Measurements from ENCODE around the gene ZBTB45. TPM values are rescaled to one million over a fixed set of nuclear protein-coding genes. Genes with fewer than 3 reads are reported as not detected.

The ZBTB45 gene
- total RNA-seq, result 6.9 TPM

- no peak for FAIRE-seq
These were observed at the start of gene ZBTB45 for GRCh38 chr19:58519355-58520256. Gene ZBTB45 (minus strand): TSS chr19:58519810. CDS start chr19:58517673, 2,137 bp downstream.

GRCh38 chr19:58568453-58569130, 49.0 kb upstream of the ZBTB45 start:
- DNase-seq (ENCODE audit: low spot score in 2 of 2), result no peak
- FAIRE-seq, result no peak

More at GRCh38 chr19:58519355-58520256, at the start of gene ZBTB45:
- peak; percentile 88 to 90 for DNase-seq (ENCODE audit: low spot score in 2 of 2)

DNA sequence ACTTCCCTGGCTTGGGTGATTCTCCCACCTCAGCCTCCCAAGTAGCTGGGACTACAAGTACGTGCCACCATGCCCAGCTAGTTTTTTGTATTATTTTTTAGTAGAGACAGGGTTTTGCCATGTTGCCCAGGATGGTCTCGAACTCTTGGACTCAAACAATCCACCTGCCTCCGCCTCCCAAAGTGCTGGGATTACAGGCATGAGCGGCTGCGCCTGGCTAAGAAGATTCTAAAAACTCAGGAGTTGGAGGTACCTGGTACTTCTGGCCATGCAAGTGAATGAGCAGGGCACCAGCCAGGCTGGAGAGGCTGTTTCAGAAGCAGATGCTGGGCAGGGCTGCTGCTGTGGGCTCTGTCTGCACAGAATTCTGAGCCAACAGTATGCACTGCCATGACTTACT, 47.4 kb upstream of the ZBTB45 start:
- FAIRE-seq (no peak), DNase-seq (ENCODE audit: low spot score in 2 of 2) (no peak)

DNA sequence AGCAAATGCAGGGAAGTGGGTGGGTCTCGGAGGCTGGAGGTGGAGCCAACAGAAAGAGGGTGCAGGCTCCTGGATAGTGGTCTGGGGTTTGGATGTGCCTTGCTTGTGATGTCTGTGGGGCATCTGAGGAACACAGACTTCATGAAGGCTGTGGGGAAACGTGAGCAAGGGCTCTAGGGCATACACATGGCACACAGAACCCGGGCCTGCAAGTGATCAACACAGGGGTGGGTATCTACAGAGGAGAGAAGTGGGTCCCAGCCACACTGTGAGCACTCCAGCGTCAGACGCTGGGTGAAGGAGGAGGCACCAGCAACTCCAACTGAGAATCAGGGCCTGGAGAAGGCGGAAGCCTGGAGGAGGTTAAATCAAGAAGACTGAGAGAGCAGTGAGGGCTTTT, 44.2 kb upstream of the ZBTB45 start:
- FAIRE-seq, result no peak
- no peak for DNase-seq (ENCODE audit: low spot score in 2 of 2)

DNA sequence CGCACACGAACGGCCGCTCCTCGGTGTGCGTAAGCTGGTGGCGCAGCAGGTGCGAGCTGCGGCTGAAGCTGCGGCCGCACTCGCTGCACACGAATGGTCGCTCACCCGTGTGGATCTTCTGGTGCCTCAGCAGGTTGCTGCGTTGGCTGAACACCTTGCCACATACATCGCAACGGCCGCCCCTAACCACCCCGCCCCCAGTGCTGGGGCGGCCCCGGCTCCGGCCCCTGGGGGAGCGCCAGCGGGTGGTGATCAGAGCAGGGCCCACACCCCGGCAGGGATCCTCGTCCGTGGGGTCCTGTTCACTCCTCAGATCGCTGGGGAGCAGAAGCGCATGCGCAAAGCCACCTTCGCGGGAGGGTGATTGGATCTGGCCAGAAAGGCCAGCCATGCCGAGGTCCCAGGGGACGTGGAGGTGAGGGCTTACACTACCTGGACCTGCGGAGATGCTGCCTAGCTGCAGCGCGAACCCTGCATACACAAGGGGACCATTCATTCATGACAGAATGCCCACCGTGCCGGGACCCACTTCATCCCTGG, 43.5 kb upstream of the ZBTB45 start:
- DNase-seq (ENCODE audit: low spot score in 2 of 2) (no peak), FAIRE-seq (no peak)

DNA sequence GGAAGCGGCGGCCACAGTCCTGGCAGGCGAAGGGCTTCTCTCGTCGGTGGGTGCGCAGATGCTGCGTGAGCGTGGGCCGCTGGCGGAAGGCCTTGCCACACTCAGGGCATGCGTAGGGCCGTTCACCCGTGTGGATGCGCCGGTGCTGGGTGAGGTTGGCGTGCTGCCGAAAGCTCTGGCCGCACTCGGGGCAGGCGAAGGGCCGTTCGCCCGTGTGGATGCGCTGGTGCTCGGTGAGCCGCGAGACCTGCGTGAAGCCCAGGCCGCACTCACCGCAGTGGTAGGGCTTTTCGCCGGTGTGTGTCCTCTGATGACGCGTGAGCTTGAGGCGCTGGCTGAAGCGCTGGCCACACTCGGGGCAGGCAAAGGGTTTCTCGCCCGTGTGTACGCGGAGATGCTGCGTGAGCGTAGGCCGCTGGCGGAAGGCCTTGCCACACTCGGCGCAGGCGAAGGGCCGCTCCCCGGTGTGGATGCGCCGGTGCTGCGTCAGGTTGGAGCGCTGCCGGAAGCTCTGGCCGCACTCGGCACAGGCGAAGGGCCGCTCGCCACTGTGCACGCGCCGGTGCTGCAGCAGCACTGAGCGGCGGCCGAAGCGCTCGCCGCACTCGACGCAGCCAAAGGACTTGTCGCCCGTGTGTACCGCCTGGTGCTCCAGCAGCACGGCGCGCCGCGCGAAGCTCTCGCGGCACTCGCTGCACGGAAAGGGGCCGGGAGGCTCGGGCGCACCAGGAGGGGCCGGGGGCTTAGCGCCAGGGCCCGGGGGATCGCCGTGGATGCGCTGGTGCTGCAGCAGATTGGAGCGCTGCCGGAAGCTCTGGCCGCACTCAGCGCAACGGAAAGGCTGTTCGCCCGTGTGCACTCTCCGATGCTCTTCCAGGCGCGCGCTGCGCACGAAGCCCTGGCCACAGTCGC, 42.8 kb upstream of the ZBTB45 start:
- FAIRE-seq (no peak), DNase-seq (ENCODE audit: low spot score in 2 of 2) (no peak)

GRCh38 chr19:58561373-58562121, 41.9 kb upstream of the ZBTB45 start:
- DNase-seq (ENCODE audit: low spot score in 2 of 2) (no peak), FAIRE-seq (no peak)

DNA sequence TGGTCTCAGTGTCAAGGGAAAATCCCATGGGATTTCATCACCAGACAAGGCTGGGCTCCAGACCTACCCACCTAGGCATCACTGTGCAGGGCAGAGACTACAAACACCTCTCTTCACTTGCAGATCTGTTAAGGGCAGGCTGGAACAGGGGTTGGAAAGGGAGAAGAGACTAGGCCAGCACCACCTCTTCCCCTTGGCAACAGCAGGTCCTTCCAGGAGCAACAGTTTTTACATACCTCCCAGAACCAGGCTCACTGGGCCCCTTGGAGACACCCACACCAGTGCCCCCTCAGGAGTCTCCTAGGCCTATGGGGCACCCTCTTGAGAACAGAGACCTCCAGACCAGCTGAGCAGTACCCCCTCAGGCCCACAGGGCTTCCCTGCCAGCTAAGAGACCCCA, 41.3 kb upstream of the ZBTB45 start:
- FAIRE-seq (no peak), DNase-seq (ENCODE audit: low spot score in 2 of 2) (no peak)

- no peak for FAIRE-seq
- no peak for DNase-seq (ENCODE audit: low spot score in 2 of 2)
These were observed 40.6 kb upstream of the ZBTB45 start for GRCh38 chr19:58560007-58560887.

DNA sequence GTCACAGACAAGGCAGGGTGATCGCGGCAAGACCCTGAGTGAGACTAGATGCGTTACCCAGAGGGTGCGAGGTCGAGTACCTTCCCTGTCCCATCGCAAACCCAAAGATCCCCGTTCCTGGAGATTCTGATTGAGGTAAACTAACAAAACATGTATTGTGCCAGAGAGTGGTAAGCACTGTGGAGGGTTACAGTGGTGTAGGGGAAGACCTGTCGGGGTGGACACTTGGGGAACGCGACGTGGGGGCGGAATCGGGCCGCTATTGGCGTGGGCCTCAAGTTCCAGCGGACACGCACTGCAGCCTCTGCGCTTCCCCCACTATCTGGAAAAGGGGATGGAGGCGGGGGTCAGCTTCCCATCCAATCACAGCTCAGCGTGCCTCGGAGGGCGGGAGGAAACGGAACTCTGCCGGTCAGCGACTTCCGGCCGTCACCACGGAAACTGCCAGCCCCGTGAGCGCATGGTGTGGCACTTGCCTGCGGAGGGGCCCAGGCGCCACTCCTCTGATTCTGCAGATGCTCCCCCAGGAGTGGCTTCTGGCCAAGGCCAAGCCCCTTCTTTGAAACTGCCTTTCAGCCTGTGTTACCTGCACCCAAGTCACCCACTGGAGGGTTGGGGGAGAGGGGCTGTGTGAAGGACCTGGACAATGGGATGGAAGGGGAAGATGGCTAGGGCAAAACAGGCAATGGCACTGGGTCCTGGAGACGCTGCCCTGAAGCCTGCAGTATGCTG, 39.8 kb upstream of the ZBTB45 start:
- FAIRE-seq, result no peak
- peak; percentile 91 to 92 for DNase-seq (ENCODE audit: low spot score in 2 of 2)

- FAIRE-seq (peak; percentile 61), DNase-seq (ENCODE audit: low spot score in 2 of 2) (peak; percentile 98)
These were observed 39.1 kb upstream of the ZBTB45 start for GRCh38 chr19:58558623-58559274.

GRCh38 chr19:58558066-58558622, 38.5 kb upstream of the ZBTB45 start, which contains the start of gene UBE2M:
Gene UBE2M (minus strand): TSS chr19:58558611. CDS start chr19:58558381, 230 bp downstream.
- no peak for FAIRE-seq
- DNase-seq (ENCODE audit: low spot score in 2 of 2), result no peak

GRCh38 chr19:58557221-58558065, 37.8 kb upstream of the ZBTB45 start:
- no peak for DNase-seq (ENCODE audit: low spot score in 2 of 2)

DNA sequence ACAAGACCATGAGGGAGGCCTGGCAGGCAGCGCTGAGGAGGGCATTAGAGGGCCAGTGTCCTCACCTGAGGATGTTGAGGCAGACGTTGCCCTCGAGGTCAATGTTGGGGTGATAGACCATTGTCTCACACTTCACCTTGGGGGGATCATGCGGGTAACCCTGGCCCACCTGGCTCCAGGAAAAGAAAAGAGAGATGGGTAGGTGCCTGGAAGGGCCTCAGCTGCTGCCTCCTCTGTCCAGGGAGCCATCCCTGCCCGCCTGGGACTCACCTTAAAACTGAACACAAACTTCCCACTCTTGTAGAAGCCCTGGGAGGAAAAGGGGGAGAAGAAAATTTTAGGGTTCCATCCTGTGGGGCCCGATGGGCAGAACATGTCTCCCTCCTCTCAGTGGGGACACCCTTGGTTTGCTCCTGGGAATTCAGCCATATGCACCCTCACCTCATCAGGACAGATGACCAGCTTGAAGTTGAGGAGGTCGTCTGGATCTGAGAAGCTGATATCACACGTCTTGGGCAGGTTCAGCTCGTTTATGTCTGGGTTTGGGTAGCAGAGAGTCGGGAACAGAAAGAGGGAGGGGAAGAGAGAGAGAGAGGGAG, 37.1 kb upstream of the ZBTB45 start:
- no peak for FAIRE-seq
- no peak for DNase-seq (ENCODE audit: low spot score in 2 of 2)

More at GRCh38 chr19:58557221-58558065, 37.8 kb upstream of the ZBTB45 start:
- FAIRE-seq, result no peak

GRCh38 chr19:58555920-58556621, 36.5 kb upstream of the ZBTB45 start:
- FAIRE-seq, result no peak
- no peak for DNase-seq (ENCODE audit: low spot score in 2 of 2)
